SH-SY5Y (cell line): Measurements from ENCODE around the gene SLC51B.

Experiments
- GATA2 ChIP-seq: IDR thresholded peaks from 2 replicates; pipeline ENCODE4 v1.6.1; 2011; ENCODE audit warnings: mild to moderate bottlenecking, low read depth, low read length
- GATA3 ChIP-seq: IDR thresholded peaks from 2 replicates; pipeline ENCODE4 v1.6.1; 2011; ENCODE audit warnings: low read depth, mild to moderate bottlenecking, low read length, moderate library complexity

GRCh38 chr15:65049418-65049840 lies 4.2 kb downstream of the SLC51B start:
- TF ChIP-seq GATA3 (no peak), GATA2 (no peak)
